Activated B cell treated with CpG ODN at 0.5 μM for 24 hours (primary cell): Measurements from ENCODE around the gene TSPAN32. TPM values are rescaled to one million over a fixed set of nuclear protein-coding genes. Genes with fewer than 3 reads are reported as not detected.

ENCODE experiments used
- ATAC-seq: fragments of 200-7000 bp; cut with Tn5 transposase; one replicate; pipeline ENCODE4 v1.10.0; 2021; ENCODE audit warnings: low read depth, mild to moderate bottlenecking, moderate library complexity
- CTCF ChIA-PET: fragments of 350-600 bp; sonication (Branson Sonifier 250); formaldehyde crosslinking; loops from one replicate; lab custom pipeline; 2021; ENCODE audit warnings: antibody characterized with exemption; lab: Charles Lee
- POLR2A ChIA-PET: fragments of 350-600 bp; sonication (Branson Sonifier 250); formaldehyde crosslinking; loops from one replicate; lab custom pipeline; 2021; ENCODE audit warnings: antibody characterized with exemption; lab: Charles Lee
- DNase-seq: peaks from one replicate; pipeline ENCODE4 v3.0.0; 2022
- H3K27ac Mint-ChIP-seq: one replicate; pipeline ENCODE4 v1.8.0; 2020; ENCODE audit warnings: mixed read lengths
- H3K27me3 Mint-ChIP-seq: one replicate; pipeline ENCODE4 v1.8.0; 2021; ENCODE audit warnings: mixed read lengths
- H3K36me3 Mint-ChIP-seq: one replicate; pipeline ENCODE4 v1.8.0; 2021; ENCODE audit warnings: low read depth, mixed read lengths
- H3K4me1 Mint-ChIP-seq: one replicate; pipeline ENCODE4 v1.8.0; 2021; ENCODE audit warnings: mixed read lengths
- H3K4me3 Mint-ChIP-seq: one replicate; pipeline ENCODE4 v1.8.0; 2020; ENCODE audit warnings: mild to moderate bottlenecking, mixed read lengths
- H3K9me3 Mint-ChIP-seq: one replicate; pipeline ENCODE4 v1.8.0; 2020; ENCODE audit warnings: mixed read lengths
- intact Hi-C: fragments of 100-400 bp; cut with micrococcal nuclease; formaldehyde crosslinking; loops from one replicate; pipeline ENCODE4 v1.15.1; 2024
- total RNA-seq: library from RNA; stranded (reverse); gene quantifications from 2 replicates; pipeline ENCODE4 v1.2.3, GENCODE V29; 2022
- TF ChIP-seq, protein P1 (sequence below): fragments of 200-600 bp; IDR thresholded peaks from one replicate; pipeline ENCODE4 v1.8.0; 2022; ENCODE audit warnings: antibody characterized with exemption, mild to moderate bottlenecking

The TSPAN32 gene
- total RNA-seq, 1 donor from 2014 or later, result 7.3 TPM

DNA sequence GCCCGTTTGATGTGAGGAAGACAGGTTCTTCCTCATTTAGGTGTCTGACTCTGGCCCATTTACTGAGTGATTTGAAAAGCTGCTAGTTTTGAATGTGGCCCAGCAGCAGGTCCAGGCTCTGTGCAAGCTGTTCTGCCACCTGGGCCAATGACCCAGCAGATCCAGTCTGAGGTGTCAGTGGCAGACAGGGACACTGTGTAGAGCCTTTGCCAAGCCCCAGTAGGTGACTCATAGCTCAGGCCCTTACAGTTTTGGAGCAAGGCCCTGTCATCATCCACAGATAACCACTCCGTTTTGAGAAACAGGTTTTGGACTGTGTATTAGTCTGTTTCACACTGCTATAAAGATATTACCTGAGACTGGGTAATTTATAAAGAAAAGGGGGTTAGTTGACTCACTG, 23.9 kb downstream of the TSPAN32 start:
- H3K4me3 Mint-ChIP-seq, result no peak overlapping the region
- peaks cover 19% of the 10 kb centered on the region for H3K9me3 Mint-ChIP-seq
- no peak for DNase-seq
- ChIA-PET CTCF (no interaction called here), POLR2A (no interaction called here)
- H3K27ac Mint-ChIP-seq, result no peak overlapping the region
- H3K4me1 Mint-ChIP-seq, result no peaks in the 10 kb centered on the region
- intact Hi-C loops, result no loop called here
- TF ChIP-seq, protein P1, sequence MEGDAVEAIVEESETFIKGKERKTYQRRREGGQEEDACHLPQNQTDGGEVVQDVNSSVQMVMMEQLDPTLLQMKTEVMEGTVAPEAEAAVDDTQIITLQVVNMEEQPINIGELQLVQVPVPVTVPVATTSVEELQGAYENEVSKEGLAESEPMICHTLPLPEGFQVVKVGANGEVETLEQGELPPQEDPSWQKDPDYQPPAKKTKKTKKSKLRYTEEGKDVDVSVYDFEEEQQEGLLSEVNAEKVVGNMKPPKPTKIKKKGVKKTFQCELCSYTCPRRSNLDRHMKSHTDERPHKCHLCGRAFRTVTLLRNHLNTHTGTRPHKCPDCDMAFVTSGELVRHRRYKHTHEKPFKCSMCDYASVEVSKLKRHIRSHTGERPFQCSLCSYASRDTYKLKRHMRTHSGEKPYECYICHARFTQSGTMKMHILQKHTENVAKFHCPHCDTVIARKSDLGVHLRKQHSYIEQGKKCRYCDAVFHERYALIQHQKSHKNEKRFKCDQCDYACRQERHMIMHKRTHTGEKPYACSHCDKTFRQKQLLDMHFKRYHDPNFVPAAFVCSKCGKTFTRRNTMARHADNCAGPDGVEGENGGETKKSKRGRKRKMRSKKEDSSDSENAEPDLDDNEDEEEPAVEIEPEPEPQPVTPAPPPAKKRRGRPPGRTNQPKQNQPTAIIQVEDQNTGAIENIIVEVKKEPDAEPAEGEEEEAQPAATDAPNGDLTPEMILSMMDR, result no peak
- H3K36me3 Mint-ChIP-seq, result peaks cover 2% of the 10 kb centered on the region
- peaks cover 12% of the 10 kb centered on the region for H3K27me3 Mint-ChIP-seq
- ATAC-seq, result no peak

DNA sequence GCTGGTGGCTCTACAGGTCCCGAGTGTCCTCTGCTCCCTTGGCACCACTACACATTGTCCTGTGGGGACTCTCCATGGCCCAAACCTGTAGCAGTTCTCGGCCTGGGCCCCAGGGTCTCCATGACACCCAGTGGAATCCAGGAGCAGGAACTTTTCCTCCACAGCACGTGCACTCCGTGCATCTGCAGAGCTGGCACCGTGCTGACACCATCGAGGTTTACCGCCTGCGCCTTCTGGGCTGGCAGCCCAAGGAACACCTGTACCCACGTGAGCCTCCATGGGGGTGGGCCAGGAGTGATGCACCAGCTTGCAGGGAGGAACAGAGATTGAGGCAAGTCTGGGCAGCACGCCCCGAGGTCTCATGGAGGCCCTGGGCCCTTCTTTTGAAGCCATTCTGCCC, 25.2 kb downstream of the TSPAN32 start:
- Mint-ChIP-seq H3K27me3 (peaks cover 12% of the 10 kb centered on the region), H3K27ac (no peak overlapping the region), H3K36me3 (peaks cover 3% of the 10 kb centered on the region), H3K4me3 (no peak overlapping the region), H3K9me3 (peaks cover 23% of the 10 kb centered on the region), H3K4me1 (no peaks in the 10 kb centered on the region)
- intact Hi-C loops, result no loop called here
- CTCF ChIA-PET, result no interaction called here
- POLR2A ChIA-PET, result no interaction called here
- no peak for DNase-seq
- no peak for ATAC-seq
- TF ChIP-seq, protein P1, result no peak

DNA sequence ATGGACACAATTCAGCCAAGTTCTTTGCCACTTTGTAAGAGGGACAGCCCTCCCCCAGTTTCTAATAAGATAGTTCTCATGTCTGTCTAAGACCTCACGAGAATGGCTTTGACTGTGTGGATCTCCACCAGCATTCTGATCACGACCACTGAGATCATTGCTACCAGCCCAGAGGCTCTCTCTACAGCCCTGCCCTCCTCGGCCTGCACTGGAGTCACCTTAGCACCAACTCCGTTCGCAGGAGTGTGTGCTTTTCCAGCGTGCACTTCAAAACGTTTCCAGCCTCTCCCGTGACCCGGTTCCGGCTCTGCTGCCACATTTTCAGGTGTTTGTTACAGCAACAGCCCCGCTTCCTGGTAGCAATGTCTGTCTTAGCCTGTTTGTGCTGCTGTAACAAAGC, 26.2 kb downstream of the TSPAN32 start:
- TF ChIP-seq, protein P1, result no peak
- Mint-ChIP-seq H3K27ac (no peak overlapping the region), H3K9me3 (peaks cover 17% of the 10 kb centered on the region), H3K36me3 (peaks cover 3% of the 10 kb centered on the region), H3K4me1 (no peaks in the 10 kb centered on the region), H3K27me3 (peaks cover 12% of the 10 kb centered on the region), H3K4me3 (no peak overlapping the region)
- DNase-seq (no peak), ATAC-seq (no peak)
- ChIA-PET CTCF (no interaction called here), POLR2A (no interaction called here)
- intact Hi-C loops, result no loop called here

DNA sequence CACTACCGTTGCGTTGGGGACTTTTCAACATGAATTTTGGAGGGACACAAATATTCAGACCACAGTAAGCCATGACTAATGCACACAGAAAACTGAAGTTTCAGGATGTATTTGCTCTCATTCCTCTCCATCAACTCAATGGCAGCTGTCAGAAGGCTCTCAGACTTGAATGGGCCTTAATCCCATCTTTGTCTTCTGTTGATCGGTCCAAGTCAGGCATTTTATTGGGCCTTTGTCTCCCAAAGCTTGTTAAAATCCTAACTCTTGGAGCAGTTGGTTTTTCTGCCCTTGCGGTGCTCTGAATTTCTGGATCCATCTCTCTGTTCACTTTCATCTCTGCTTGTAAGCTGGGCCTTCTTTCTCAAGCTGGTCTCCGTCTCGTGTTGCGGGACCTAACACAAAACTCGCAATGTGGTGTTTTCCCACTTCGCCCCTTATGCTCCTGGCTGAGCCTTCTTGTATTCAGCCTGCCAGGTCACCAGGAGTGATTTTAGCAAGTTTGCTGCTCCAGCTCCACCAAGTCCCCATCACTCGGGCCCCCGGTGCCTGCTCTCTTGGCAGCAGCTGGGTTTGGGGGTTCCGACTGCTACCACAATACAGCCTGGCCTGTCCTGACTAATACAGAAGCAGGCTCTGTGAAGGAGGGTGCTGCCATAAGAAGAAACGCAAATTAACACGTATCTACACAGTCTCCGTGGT, 27.0 kb downstream of the TSPAN32 start:
- no peak overlapping the region for H3K4me3 Mint-ChIP-seq
- H3K4me1 Mint-ChIP-seq, result no peaks in the 10 kb centered on the region
- no peak for DNase-seq
- ATAC-seq, result no peak
- H3K27me3 Mint-ChIP-seq, result peaks cover 12% of the 10 kb centered on the region
- peaks cover 3% of the 10 kb centered on the region for H3K36me3 Mint-ChIP-seq
- H3K27ac Mint-ChIP-seq, result no peak overlapping the region
- peaks cover 13% of the 10 kb centered on the region for H3K9me3 Mint-ChIP-seq
- CTCF ChIA-PET, result no interaction called here
- intact Hi-C loops, result no loop called here
- TF ChIP-seq, protein P1, result no peak
- POLR2A ChIA-PET, result no interaction called here

DNA sequence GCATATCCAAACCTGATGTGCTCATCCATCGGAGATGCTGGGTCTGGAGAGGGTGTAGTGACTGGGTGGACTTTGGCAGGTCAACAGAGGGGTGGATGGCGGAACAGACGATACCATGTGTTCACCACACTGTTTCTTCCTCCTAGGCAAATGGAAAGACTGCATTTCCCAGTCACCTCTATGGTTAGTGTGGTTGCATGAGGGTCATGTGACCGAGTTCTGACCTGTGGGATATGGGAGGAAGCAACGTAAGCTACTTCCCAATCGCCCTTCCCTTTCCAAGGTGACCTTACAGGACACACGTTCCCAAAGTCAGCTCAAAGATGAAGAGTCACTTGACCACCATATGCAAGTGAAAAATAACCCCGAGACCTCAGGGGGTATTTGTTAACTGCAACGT, 27.7 kb downstream of the TSPAN32 start:
- POLR2A ChIA-PET, result no interaction called here
- Mint-ChIP-seq H3K27ac (no peak overlapping the region), H3K36me3 (peaks cover 3% of the 10 kb centered on the region), H3K27me3 (peaks cover 10% of the 10 kb centered on the region), H3K4me3 (no peak overlapping the region), H3K4me1 (no peaks in the 10 kb centered on the region), H3K9me3 (peaks cover 12% of the 10 kb centered on the region)
- intact Hi-C loops, result no loop called here
- CTCF ChIA-PET, result no interaction called here
- ATAC-seq (no peak), DNase-seq (no peak)
- TF ChIP-seq, protein P1, result no peak
